GM12878 (cell line): Measurements from ENCODE around the gene KCNMB2. TPM values are rescaled to one million over a fixed set of nuclear protein-coding genes. Genes with fewer than 3 reads are reported as not detected.

ENCODE experiments used
- ATAC-seq: fragments of 200-7000 bp; cut with Tn5 transposase; 3 replicates; pipeline ENCODE4 v1.9.1; 2020; ENCODE audit warnings: mild to moderate bottlenecking, moderate library complexity
- BruUV-seq: library from RNA; stranded (reverse); fragments of 400-500 nt; replicated peaks from 2 replicates; lab custom pipeline; 2021; lab: Mats Ljungman, UMichigan
- CTCF ChIA-PET: fragments of 300-600 bp; sonication (Branson Sonifier 250); formaldehyde crosslinking; extraction: SDS; loops from one replicate; lab custom pipeline; 2021; ENCODE audit warnings: inconsistent platforms; lab: Yijun Ruan, JAX
- POLR2A ChIA-PET: fragments of 350-600 bp; formaldehyde crosslinking; extraction: SDS; loops from one replicate; lab custom pipeline; 2021; ENCODE audit warnings: inconsistent platforms; lab: Charles Lee
- RAD21 ChIA-PET: fragments of 300-600 bp; sonication (Branson Sonifier 250); formaldehyde crosslinking; loops from one replicate; lab custom pipeline; 2023; ENCODE audit warnings: antibody characterized with exemption; ENCODE audit not compliant: unreplicated experiment; lab: Charles Lee
- SMC1A ChIA-PET: fragments of 300-600 bp; sonication (Branson Sonifier 250); formaldehyde crosslinking; loops from one replicate; lab custom pipeline; 2023; ENCODE audit not compliant: unreplicated experiment, uncharacterized antibody; lab: Charles Lee
- DNase-seq: peaks from one replicate; pipeline ENCODE4 v3.0.0-alpha.2; 2011; ENCODE audit warnings: low read depth, low spot score
- FAIRE-seq: peaks from 3 replicates; lab custom pipeline; 2011; peaks lifted over from hg19 to GRCh38; lab: Jason Lieb, UNC
- H2AFZ ChIP-seq: 2 replicates; pipeline ENCODE4 v1.6.0; 2011; ENCODE audit warnings: low read depth, low read length, control low read depth; ENCODE audit not compliant: control insufficient read depth
- H3K27ac ChIP-seq: 2 replicates; pipeline ENCODE4 v1.5.1; 2011; ENCODE audit warnings: control low read depth; ENCODE audit not compliant: control insufficient read depth, insufficient read depth
- H3K27me3 ChIP-seq, 2 experiments: replicated peaks in 1 of 2; 2 replicates each; pipeline versions ENCODE4 v1.6.0 to v1.6.1; 2011; ENCODE audit warnings: low read length in 1 of 2; ENCODE audit not compliant: control insufficient read depth in 2 of 2, insufficient read depth in 2 of 2
- H3K36me3 ChIP-seq, 2 experiments: 2 replicates each; pipeline ENCODE4 v1.5.1; 2011; ENCODE audit warnings: low read length in 1 of 2; ENCODE audit not compliant: control insufficient read depth in 2 of 2, insufficient read depth in 2 of 2
- H3K4me1 ChIP-seq: 2 replicates; pipeline ENCODE4 v1.6.1; 2011; ENCODE audit warnings: mild to moderate bottlenecking, low read length, moderate library complexity, mixed read lengths; ENCODE audit not compliant: control insufficient read depth, insufficient read depth
- H3K4me2 ChIP-seq: 2 replicates; pipeline ENCODE4 v1.6.0; 2011; ENCODE audit warnings: control low read depth; ENCODE audit not compliant: control insufficient read depth, insufficient read depth
- H3K4me3 ChIP-seq: fragments of 200-600 bp; sonication (generic); 2 replicates; pipeline ENCODE4 v1.5.1; 2016
- H3K79me2 ChIP-seq: 2 replicates; pipeline ENCODE4 v1.6.0; 2011; ENCODE audit warnings: low read length; ENCODE audit not compliant: control insufficient read depth, insufficient read depth
- H3K9ac ChIP-seq: 2 replicates; pipeline ENCODE4 v1.8.0; 2011; ENCODE audit warnings: low read length, control low read depth, mixed read lengths; ENCODE audit not compliant: control insufficient read depth, insufficient read depth
- H3K9me3 ChIP-seq: replicated peaks from 3 replicates; pipeline ENCODE4 v1.5.1; 2011; ENCODE audit warnings: mild to moderate bottlenecking, low read length; ENCODE audit not compliant: control insufficient read depth, insufficient read depth
- H4K20me1 ChIP-seq: 2 replicates; pipeline ENCODE4 v1.6.0; 2011; ENCODE audit not compliant: control insufficient read depth, insufficient read depth
- ASH2L ChIP-seq: fragments of 300-600, 200-600 bp; sonication (generic); IDR thresholded peaks from 2 replicates; pipeline ENCODE4 v1.6.1; 2017; ENCODE audit warnings: low read depth, mild to moderate bottlenecking, borderline replicate concordance
- CREM ChIP-seq: IDR thresholded peaks from 2 replicates; pipeline ENCODE4 v1.6.1; 2014; ENCODE audit warnings: antibody characterized with exemption, low read depth
- EED ChIP-seq: sonication (generic); IDR thresholded peaks from 2 replicates; pipeline ENCODE4 v1.6.1; 2016; ENCODE audit warnings: antibody characterized with exemption, low read depth
- FOXM1 ChIP-seq: IDR thresholded peaks from 2 replicates; pipeline ENCODE4 v1.6.1; 2012; ENCODE audit warnings: low read depth, mild to moderate bottlenecking, inconsistent platforms, low read length, moderate library complexity
- MEF2A ChIP-seq: IDR thresholded peaks from 2 replicates; pipeline ENCODE4 v1.6.1; 2011; ENCODE audit warnings: low read depth, mild to moderate bottlenecking, low read length, moderate library complexity; ENCODE audit not compliant: insufficient read depth
- NFIC ChIP-seq: IDR thresholded peaks from 2 replicates; pipeline ENCODE4 v1.6.1; 2012; ENCODE audit warnings: low read depth, mild to moderate bottlenecking, inconsistent platforms, low read length, moderate library complexity
- RAD21 ChIP-seq: IDR thresholded peaks from 2 replicates; pipeline ENCODE4 v1.6.1; 2011; ENCODE audit warnings: mild to moderate bottlenecking, low read depth, low read length, moderate library complexity; ENCODE audit not compliant: insufficient read depth
- RBBP5 ChIP-seq: fragments of 200-600 bp; sonication (generic); conservative IDR thresholded peaks from 2 replicates; pipeline ENCODE4 v1.6.1; 2016
- RELA ChIP-seq: fragments of 450-650 bp; IDR thresholded peaks from 2 replicates; pipeline ENCODE4 v1.8.0; 2014; ENCODE audit warnings: borderline replicate concordance; ENCODE audit not compliant: partially characterized antibody
- RUNX3 ChIP-seq: IDR thresholded peaks from 2 replicates; pipeline ENCODE4 v1.6.1; 2012; ENCODE audit warnings: low read length, inconsistent platforms
- SIN3A ChIP-seq: IDR thresholded peaks from 2 replicates; pipeline ENCODE4 v1.6.1; 2012; ENCODE audit warnings: low read depth, low read length, improper control_type of control experiment
- SIX5 ChIP-seq: IDR thresholded peaks from 2 replicates; pipeline ENCODE4 v1.6.1; 2011; ENCODE audit warnings: mild to moderate bottlenecking, low read depth, low read length, moderate library complexity; ENCODE audit not compliant: severe bottlenecking
- ZNF622 ChIP-seq: fragments of 450-650 bp; IDR thresholded peaks from 2 replicates; pipeline ENCODE4 v1.6.1; 2017; ENCODE audit warnings: mild to moderate bottlenecking, inconsistent platforms
- WGBS: methylation state at CpG from one replicate; pipeline ENCODE4 v1.1.6; 2016; ENCODE audit warnings: low lambda C conversion rate; ENCODE audit not compliant: insufficient replicate concordance, insufficient coverage; ENCODE audit errors: missing lambda C conversion rate; 5-methylcytosine and 5-hydroxymethylcytosine counted together
- in situ Hi-C: fragments of 300-500 bp; cut with MboI; formaldehyde crosslinking; loops from 9 replicates; pipeline ENCODE4 v1.14.3; 2018; ENCODE audit warnings: mixed read lengths
- intact Hi-C: fragments of 100-400 bp; cut with micrococcal nuclease; formaldehyde crosslinking; loops from one replicate; pipeline ENCODE4 v1.14.2; 2022; ENCODE audit not compliant: unreplicated experiment
- polyA plus RNA-seq, 11 experiments: library from polyadenylated mRNA; depleted of rRNA in 4 of 11; unstranded in 6 of 11; stranded (reverse) in 5 of 11; fragments of >200 nt; fragmentation: Nextera tagmentation in 4 of 11; fragmentation: Illumina TruSeq in 1 of 11; extraction: Ambion mirVana in 4 of 11; extraction: Trizol in 1 of 11; gene quantifications; 1 replicate in 1 of 11; 2 replicates in 10 of 11; pipeline versions ENCODE4 v1.2.1 to v1.2.3, GENCODE V29; 2011 to 2016; ENCODE audit warnings: inconsistent platforms in 2 of 11, missing spikeins in 2 of 11, low read depth in 1 of 11
- total RNA-seq, 4 experiments: library from RNA; depleted of rRNA in 3 of 4; stranded (reverse); fragments of >200 nt in 3 of 4; fragmentation: Illumina TruSeq in 1 of 4; extraction: Trizol in 1 of 4; gene quantifications; 2 replicates each; pipeline versions ENCODE4 v1.2.1 to v1.2.3, GENCODE V29; 2013 to 2021
- TF ChIP-seq, protein P1 (sequence below): IDR thresholded peaks from 2 replicates; pipeline ENCODE4 v1.6.1; 2011; ENCODE audit warnings: mild to moderate bottlenecking, low read depth, low read length, moderate library complexity; ENCODE audit not compliant: insufficient replicate concordance
- TF ChIP-seq, protein P2 (sequence below): fragments of 450-650 bp; IDR thresholded peaks from 2 replicates; pipeline ENCODE4 v1.6.1; 2017; ENCODE audit warnings: mild to moderate bottlenecking
- TF ChIP-seq, protein P3 (sequence below): IDR thresholded peaks from 2 replicates; pipeline ENCODE4 v1.6.1; 2012; ENCODE audit warnings: low read length, inconsistent platforms

KCNMB2 gene
- total and polyA plus RNA-seq, 10 of the 15 experiments (the other 5 are each of a cell fraction or from before 2014, with no cell fraction given) = 0.22 to 18.8 (median 11.0) TPM

DNA sequence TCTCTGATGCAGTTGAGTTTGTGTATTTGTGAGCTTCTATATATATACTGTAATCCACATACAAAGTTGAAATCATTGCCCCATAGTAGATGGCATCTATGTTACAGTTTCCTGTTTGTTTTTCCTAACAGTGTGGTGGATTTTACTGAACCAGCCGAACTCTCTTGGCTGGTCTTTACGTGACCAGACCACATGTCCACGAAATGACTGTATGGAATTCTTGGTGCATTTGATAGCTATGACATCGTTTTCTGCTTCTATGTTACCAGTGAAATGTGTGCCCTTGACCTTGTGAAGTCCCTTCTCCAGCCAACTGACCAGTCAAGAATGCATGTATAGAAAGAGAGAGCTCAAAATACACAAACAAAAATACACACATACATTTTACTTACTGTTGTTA lies 1.8 kb downstream of the KCNMB2 start (continued):
- TF ChIP-seq, protein P1, sequence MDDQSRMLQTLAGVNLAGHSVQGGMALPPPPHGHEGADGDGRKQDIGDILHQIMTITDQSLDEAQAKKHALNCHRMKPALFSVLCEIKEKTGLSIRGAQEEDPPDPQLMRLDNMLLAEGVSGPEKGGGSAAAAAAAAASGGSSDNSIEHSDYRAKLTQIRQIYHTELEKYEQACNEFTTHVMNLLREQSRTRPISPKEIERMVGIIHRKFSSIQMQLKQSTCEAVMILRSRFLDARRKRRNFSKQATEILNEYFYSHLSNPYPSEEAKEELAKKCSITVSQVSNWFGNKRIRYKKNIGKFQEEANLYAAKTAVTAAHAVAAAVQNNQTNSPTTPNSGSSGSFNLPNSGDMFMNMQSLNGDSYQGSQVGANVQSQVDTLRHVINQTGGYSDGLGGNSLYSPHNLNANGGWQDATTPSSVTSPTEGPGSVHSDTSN = no peak
- no peak for TF ChIP-seq SIX5
- TF ChIP-seq RELA = no peak
- TF ChIP-seq ZNF622 = no peak
- TF ChIP-seq, protein P2, sequence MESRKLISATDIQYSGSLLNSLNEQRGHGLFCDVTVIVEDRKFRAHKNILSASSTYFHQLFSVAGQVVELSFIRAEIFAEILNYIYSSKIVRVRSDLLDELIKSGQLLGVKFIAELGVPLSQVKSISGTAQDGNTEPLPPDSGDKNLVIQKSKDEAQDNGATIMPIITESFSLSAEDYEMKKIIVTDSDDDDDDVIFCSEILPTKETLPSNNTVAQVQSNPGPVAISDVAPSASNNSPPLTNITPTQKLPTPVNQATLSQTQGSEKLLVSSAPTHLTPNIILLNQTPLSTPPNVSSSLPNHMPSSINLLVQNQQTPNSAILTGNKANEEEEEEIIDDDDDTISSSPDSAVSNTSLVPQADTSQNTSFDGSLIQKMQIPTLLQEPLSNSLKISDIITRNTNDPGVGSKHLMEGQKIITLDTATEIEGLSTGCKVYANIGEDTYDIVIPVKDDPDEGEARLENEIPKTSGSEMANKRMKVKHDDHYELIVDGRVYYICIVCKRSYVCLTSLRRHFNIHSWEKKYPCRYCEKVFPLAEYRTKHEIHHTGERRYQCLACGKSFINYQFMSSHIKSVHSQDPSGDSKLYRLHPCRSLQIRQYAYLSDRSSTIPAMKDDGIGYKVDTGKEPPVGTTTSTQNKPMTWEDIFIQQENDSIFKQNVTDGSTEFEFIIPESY = no peak
- no peak for TF ChIP-seq RBBP5
- 0 out of 2 replicates have a peak, but pooled peaks have one; percentile 3 for TF ChIP-seq MEF2A

DNA sequence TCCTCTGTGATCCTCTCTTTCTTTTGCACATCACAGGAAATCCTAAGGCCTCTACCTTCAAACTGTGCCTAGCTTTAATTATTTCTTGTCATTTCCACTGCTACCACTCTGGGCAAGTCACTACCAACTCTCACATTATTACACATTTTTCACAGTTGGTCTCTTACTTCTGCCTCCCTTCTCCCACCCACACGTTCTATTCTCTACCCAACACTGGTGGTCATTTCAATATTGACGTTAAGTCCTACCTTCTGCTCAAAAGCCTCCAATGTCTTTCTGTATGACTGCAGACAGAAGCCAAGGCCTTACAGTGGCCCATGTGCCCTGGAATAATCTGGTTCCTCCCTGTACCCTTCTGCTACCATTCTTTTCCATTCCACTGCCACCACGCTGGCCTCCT lies 3.9 kb downstream of the KCNMB2 start:
- no peak for FAIRE-seq
- H3K4me3 ChIP-seq = peak overlapping the region; percentile 61; the same call in 1 of the 2 replicates
- no TSS peak for BruUV-seq
- intact Hi-C loops (no loop called here), in situ Hi-C loops (no loop called here)
- ChIA-PET SMC1A (interaction anchor here (0.9 kb wide), 1 partner anchor 17 kb away, joined by 3 read pairs; no protein-coding TSS in a partner anchor), POLR2A (no interaction called here), CTCF (no interaction called here), RAD21 (no interaction called here)
- H4K20me1 ChIP-seq = no peaks in the 10 kb centered on the region
- no peaks in the 10 kb centered on the region for H3K27me3 ChIP-seq
- no peaks in the 10 kb centered on the region for H3K9me3 ChIP-seq
- peaks cover 31% of the 10 kb centered on the region for H3K4me1 ChIP-seq
- peak overlapping the region; percentile 52 for H2AFZ ChIP-seq
- H3K79me2 ChIP-seq = peaks cover 95% of the 10 kb centered on the region
- H3K9ac ChIP-seq = peak overlapping the region; percentile 44
- peak overlapping the region; percentile 82 for H3K4me2 ChIP-seq
- peak overlapping the region; percentile 94 for H3K27ac ChIP-seq
- 10% methylated on average over 3 of the region's 3 CpGs for WGBS
- ATAC-seq = no peak
- DNase-seq = no peak
- peak; percentile 21; the same call in 1 of the 2 replicates for TF ChIP-seq CREM
- TF ChIP-seq NFIC = peak; percentile 12
- TF ChIP-seq SIN3A = no peak
- peak; percentile 51 for TF ChIP-seq RUNX3
- TF ChIP-seq RAD21 = peak; percentile 12; the same call in 1 of the 2 replicates
- TF ChIP-seq ASH2L = no peak
- TF ChIP-seq FOXM1 = peak; percentile 56; the same call in 1 of the 2 replicates
- peak; percentile 50 for TF ChIP-seq EED
- TF ChIP-seq, protein P3, sequence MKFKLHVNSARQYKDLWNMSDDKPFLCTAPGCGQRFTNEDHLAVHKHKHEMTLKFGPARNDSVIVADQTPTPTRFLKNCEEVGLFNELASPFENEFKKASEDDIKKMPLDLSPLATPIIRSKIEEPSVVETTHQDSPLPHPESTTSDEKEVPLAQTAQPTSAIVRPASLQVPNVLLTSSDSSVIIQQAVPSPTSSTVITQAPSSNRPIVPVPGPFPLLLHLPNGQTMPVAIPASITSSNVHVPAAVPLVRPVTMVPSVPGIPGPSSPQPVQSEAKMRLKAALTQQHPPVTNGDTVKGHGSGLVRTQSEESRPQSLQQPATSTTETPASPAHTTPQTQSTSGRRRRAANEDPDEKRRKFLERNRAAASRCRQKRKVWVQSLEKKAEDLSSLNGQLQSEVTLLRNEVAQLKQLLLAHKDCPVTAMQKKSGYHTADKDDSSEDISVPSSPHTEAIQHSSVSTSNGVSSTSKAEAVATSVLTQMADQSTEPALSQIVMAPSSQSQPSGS = 0 out of 2 replicates have a peak, but pooled peaks have one; percentile 12
- H3K36me3 ChIP-seq = no peaks in the 10 kb centered on the region
